Calu3 (cell line): ENCODE measurements around the gene FGF7. TPM values are rescaled to one million over a fixed set of nuclear protein-coding genes. Genes with fewer than 3 reads are reported as not detected.

Source experiments
- BruUV-seq: library from RNA; stranded (reverse); fragments of 400-500 nt; replicated peaks from 2 replicates; lab custom pipeline; 2021; lab: Mats Ljungman, UMichigan
- CTCF ChIA-PET: fragments of 300-600 bp; sonication (Branson Sonifier 250); formaldehyde crosslinking; loops from one replicate; lab custom pipeline; 2022; ENCODE audit warnings: antibody characterized with exemption; lab: Charles Lee
- DNase-seq: peaks from one replicate; pipeline ENCODE4 v3.0.0; 2022
- H3K27ac Mint-ChIP-seq: one replicate; pipeline ENCODE4 v1.8.0; 2022; ENCODE audit warnings: mixed read lengths; ENCODE audit not compliant: unreplicated experiment
- H3K27me3 Mint-ChIP-seq: one replicate; pipeline ENCODE4 v1.8.0; 2022; ENCODE audit warnings: mixed read lengths; ENCODE audit not compliant: unreplicated experiment
- H3K36me3 Mint-ChIP-seq: one replicate; pipeline ENCODE4 v1.8.0; 2022; ENCODE audit warnings: mild to moderate bottlenecking, moderate library complexity, mixed read lengths; ENCODE audit not compliant: insufficient read depth, unreplicated experiment
- H3K4me1 Mint-ChIP-seq: one replicate; pipeline ENCODE4 v1.8.0; 2022; ENCODE audit warnings: mild to moderate bottlenecking, low read depth, mixed read lengths; ENCODE audit not compliant: unreplicated experiment
- H3K4me3 Mint-ChIP-seq: one replicate; pipeline ENCODE4 v1.8.0; 2022; ENCODE audit warnings: mild to moderate bottlenecking, low read depth, moderate library complexity, mixed read lengths; ENCODE audit not compliant: unreplicated experiment
- H3K9me3 Mint-ChIP-seq: one replicate; pipeline ENCODE4 v1.8.0; 2022; ENCODE audit warnings: low read depth, mixed read lengths; ENCODE audit not compliant: unreplicated experiment
- intact Hi-C: fragments of 100-400 bp; cut with micrococcal nuclease; formaldehyde crosslinking; loops from one replicate; pipeline ENCODE4 v1.10.0; 2022; ENCODE audit not compliant: unreplicated experiment
- total RNA-seq: library from RNA; stranded (reverse); gene quantifications from 2 replicates; pipeline ENCODE4 v1.2.3, GENCODE V29; 2022
- TF ChIP-seq, protein P1 (sequence below): fragments of 200-600 bp; IDR thresholded peaks from one replicate; pipeline ENCODE4 v1.8.0; 2022; ENCODE audit warnings: antibody characterized with exemption; ENCODE audit not compliant: unreplicated experiment

Gene FGF7
- total RNA-seq, 1 experiment from 2014 or later, result not detected

DNA sequence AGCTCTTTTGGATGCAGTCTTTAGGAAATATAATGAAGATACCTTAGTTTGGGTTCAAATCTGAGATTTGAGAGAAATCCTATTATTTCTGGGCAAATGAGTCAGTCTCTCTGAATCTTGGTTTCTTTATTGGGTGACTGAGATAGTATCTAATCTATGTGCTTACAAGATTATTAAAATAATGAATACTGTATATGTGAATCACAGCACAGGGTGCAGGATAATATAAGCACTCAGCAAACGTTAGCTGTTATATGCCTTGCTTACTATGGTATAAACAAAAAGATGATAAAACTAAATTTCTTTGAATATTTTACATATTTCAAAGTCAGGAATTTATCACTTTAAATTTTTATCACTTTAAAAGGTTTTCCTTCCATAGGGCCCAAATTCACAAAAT lies 29.6 kb downstream of the FGF7 start:
- TF ChIP-seq, protein P1, sequence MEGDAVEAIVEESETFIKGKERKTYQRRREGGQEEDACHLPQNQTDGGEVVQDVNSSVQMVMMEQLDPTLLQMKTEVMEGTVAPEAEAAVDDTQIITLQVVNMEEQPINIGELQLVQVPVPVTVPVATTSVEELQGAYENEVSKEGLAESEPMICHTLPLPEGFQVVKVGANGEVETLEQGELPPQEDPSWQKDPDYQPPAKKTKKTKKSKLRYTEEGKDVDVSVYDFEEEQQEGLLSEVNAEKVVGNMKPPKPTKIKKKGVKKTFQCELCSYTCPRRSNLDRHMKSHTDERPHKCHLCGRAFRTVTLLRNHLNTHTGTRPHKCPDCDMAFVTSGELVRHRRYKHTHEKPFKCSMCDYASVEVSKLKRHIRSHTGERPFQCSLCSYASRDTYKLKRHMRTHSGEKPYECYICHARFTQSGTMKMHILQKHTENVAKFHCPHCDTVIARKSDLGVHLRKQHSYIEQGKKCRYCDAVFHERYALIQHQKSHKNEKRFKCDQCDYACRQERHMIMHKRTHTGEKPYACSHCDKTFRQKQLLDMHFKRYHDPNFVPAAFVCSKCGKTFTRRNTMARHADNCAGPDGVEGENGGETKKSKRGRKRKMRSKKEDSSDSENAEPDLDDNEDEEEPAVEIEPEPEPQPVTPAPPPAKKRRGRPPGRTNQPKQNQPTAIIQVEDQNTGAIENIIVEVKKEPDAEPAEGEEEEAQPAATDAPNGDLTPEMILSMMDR, result no peak
- Mint-ChIP-seq H3K27me3 (no peaks in the 10 kb centered on the region), H3K27ac (no peak overlapping the region), H3K4me3 (no peak overlapping the region), H3K9me3 (no peaks in the 10 kb centered on the region), H3K4me1 (no peaks in the 10 kb centered on the region), H3K36me3 (no peaks in the 10 kb centered on the region)
- intact Hi-C loops, result no loop called here
- no peak for DNase-seq
- CTCF ChIA-PET, result no interaction called here
- BruUV-seq, result no TSS peak

DNA sequence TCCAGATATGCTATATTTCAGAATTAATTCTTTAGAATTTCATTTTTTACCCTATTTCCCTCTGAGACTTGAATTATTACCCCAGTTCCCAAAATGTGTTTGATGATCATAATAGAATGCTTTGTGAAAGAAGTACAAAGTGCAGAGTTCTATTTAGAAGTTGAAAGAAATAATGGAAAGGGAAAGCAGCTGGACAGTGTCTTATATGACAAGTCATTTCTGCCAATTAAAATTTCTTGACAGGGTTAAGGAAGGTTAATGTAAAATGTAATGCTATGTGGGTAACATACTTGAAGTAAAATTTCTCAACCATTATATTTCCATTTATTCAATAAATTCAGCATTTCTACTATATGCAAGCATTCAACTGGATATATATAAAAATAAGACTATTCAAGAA lies 33.1 kb downstream of the FGF7 start:
- no peak overlapping the region for H3K4me3 Mint-ChIP-seq
- DNase-seq, result no peak
- H3K27ac Mint-ChIP-seq, result no peak overlapping the region
- TF ChIP-seq, protein P1, result no peak
- CTCF ChIA-PET, result no interaction called here
- no peaks in the 10 kb centered on the region for H3K27me3 Mint-ChIP-seq
- no peaks in the 10 kb centered on the region for H3K9me3 Mint-ChIP-seq
- intact Hi-C loops, result no loop called here
- no peaks in the 10 kb centered on the region for H3K4me1 Mint-ChIP-seq
- BruUV-seq, result no TSS peak
- H3K36me3 Mint-ChIP-seq, result no peaks in the 10 kb centered on the region

DNA sequence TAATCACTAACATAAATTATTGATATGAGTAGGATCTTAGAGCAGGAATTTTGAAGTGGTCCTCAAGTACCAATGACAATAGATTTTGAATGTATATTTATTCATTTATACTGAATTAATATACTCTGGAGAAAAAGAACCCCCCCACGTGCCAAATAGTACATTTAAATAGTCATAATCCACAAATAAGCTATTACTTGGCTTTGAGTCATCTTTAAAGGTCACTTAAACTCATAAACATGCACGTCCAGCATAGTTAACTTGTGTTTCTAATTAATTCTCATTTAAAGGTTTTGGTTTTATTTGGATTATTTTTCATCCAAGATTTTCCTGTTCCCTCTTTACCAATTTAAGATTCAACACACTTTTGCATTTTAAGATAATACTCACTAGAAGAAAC lies 35.1 kb downstream of the FGF7 start:
- DNase-seq, result no peak
- no peaks in the 10 kb centered on the region for H3K4me1 Mint-ChIP-seq
- no peak overlapping the region for H3K27ac Mint-ChIP-seq
- H3K36me3 Mint-ChIP-seq, result no peaks in the 10 kb centered on the region
- intact Hi-C loops, result no loop called here
- no TSS peak for BruUV-seq
- CTCF ChIA-PET, result no interaction called here
- no peak overlapping the region for H3K4me3 Mint-ChIP-seq
- no peaks in the 10 kb centered on the region for H3K27me3 Mint-ChIP-seq
- no peaks in the 10 kb centered on the region for H3K9me3 Mint-ChIP-seq
- TF ChIP-seq, protein P1, result no peak

DNA sequence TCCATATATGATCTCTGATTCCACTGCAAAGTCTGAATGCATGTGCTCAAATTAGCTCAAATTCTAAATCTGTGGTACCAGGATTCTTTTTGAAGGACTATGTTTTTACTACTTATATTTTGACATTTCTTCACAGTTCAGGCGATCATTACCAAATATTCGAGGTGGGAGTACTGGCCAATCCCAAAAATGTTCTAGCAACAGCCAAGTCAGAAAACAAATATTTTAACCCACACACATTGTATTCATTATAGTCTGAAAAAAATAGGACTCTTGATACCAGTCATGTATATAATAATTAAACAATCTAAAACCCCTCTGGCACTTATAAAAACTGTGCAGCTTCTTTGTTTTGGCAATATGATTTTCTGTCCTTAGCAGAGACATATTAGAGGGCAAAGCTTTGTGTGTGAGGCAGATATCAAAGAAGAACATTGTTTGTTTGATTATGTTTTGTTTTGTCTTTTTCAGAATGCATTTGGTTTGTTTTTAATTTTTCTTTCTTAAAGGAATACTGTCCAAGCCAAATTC lies 37.4 kb downstream of the FGF7 start:
- CTCF ChIA-PET, result no interaction called here
- Mint-ChIP-seq H3K4me3 (no peak overlapping the region), H3K9me3 (no peaks in the 10 kb centered on the region), H3K36me3 (no peaks in the 10 kb centered on the region), H3K27me3 (no peaks in the 10 kb centered on the region), H3K27ac (no peak overlapping the region), H3K4me1 (no peaks in the 10 kb centered on the region)
- TF ChIP-seq, protein P1, result no peak
- intact Hi-C loops, result loop anchor here (10.0 kb wide), 1 partner anchor 544 kb away; no protein-coding TSS in a partner anchor
- DNase-seq, result no peak
- BruUV-seq, result no TSS peak
